Non-pigmented ciliary epithelial cell (primary cell): ENCODE results near the gene FOXA2.

Experiments used
- DNase-seq: peaks from one replicate; pipeline ENCODE4 v3.0.0-alpha.2; 2010; ENCODE audit warnings: low read depth

The FOXA2 gene

GRCh38 chr20:22536956-22537756, 47.2 kb downstream of the FOXA2 start:
- DNase-seq = no peak

- DNase-seq = no peak
These were observed 48.1 kb downstream of the FOXA2 start for GRCh38 chr20:22536141-22536828.

- no peak for DNase-seq
These were observed 48.9 kb downstream of the FOXA2 start for GRCh38 chr20:22535483-22535882.

- DNase-seq = no peak
These were observed 50.3 kb downstream of the FOXA2 start for GRCh38 chr20:22533823-22534751.

GRCh38 chr20:22532598-22532997, 51.8 kb downstream of the FOXA2 start:
- DNase-seq = no peak

- DNase-seq = no peak
These were observed 52.6 kb downstream of the FOXA2 start for GRCh38 chr20:22531756-22532155.

- DNase-seq = no peak
These were observed 53.2 kb downstream of the FOXA2 start for GRCh38 chr20:22531056-22531615.
